Activated CD4-positive, alpha-beta T cell treated with anti-CD3 and anti-CD28 coated beads for 36 hours (primary cell): Measurements from ENCODE around the gene RNF175. TPM values are rescaled to one million over a fixed set of nuclear protein-coding genes. Genes with fewer than 3 reads are reported as not detected.

Source experiments
- total RNA-seq, 2 experiments: library from RNA; stranded (reverse); gene quantifications; one replicate each; pipeline ENCODE4 v1.2.3, GENCODE V29; 2021

RNF175 gene
- total RNA-seq, 2 experiments from 2014 or later = 0.26 to 0.57 TPM

Other genes with a start within 250 kb of the RNF175 start
- 1 to 10 TPM; 1.3 to 2.0 TPM for gene TLR2, start 75.7 kb downstream of the RNF175 start, total RNA-seq
- gene SFRP2, start 29.1 kb upstream of the RNF175 start, total RNA-seq = not detected